ENCODE data around the gene RFLNA. TPM values are rescaled to one million over a fixed set of nuclear protein-coding genes. Genes with fewer than 3 reads are reported as not detected.
"Not testable (repeated sequence)": the region's sequence is repeated elsewhere in the genome, so short reads cannot be mapped to it uniquely, and the experiment has no call there.

Gene RFLNA
- polyA plus RNA-seq, 3 donors: 5.7 to 9.0 (median 7.6) TPM

- no peak for DNase-seq (ENCODE audit: extremely low read depth in 1 of 11, low read depth in 9 of 11, low spot score in 4 of 11)
Measured at GRCh38 chr12:124299628-124300388, 4.9 kb downstream of the RFLNA start.

- DNase-seq (ENCODE audit: extremely low read depth in 1 of 11, low read depth in 9 of 11, low spot score in 4 of 11): not testable (repeated sequence)
Measured at GRCh38 chr12:124300657-124301056, 5.8 kb downstream of the RFLNA start.

- DNase-seq (ENCODE audit: extremely low read depth in 1 of 11, low read depth in 9 of 11, low spot score in 4 of 11): no peak
Measured at GRCh38 chr12:124301084-124301654, 6.3 kb downstream of the RFLNA start.

GRCh38 chr12:124302241-124302806 is 7.4 kb downstream of the RFLNA start:
- DNase-seq (ENCODE audit: extremely low read depth in 1 of 11, low read depth in 9 of 11, low spot score in 4 of 11): no peak

GRCh38 chr12:124302807-124303578 is 8.1 kb downstream of the RFLNA start:
- DNase-seq (ENCODE audit: extremely low read depth in 1 of 11, low read depth in 9 of 11, low spot score in 4 of 11): no peak

GRCh38 chr12:124303579-124304313 is 8.9 kb downstream of the RFLNA start:
- no peak for DNase-seq (ENCODE audit: extremely low read depth in 1 of 11, low read depth in 9 of 11, low spot score in 4 of 11)

- no peak for DNase-seq (ENCODE audit: extremely low read depth in 1 of 11, low read depth in 9 of 11, low spot score in 4 of 11)
Measured at GRCh38 chr12:124304314-124304790, 9.5 kb downstream of the RFLNA start.

GRCh38 chr12:124305136-124305535 is 10.2 kb downstream of the RFLNA start:
- no peak for DNase-seq (ENCODE audit: extremely low read depth in 1 of 11, low read depth in 9 of 11, low spot score in 4 of 11)

- no peak for DNase-seq (ENCODE audit: extremely low read depth in 1 of 11, low read depth in 9 of 11, low spot score in 4 of 11)
Measured at GRCh38 chr12:124305776-124306685, 11.1 kb downstream of the RFLNA start.

- no peak for DNase-seq (ENCODE audit: extremely low read depth in 1 of 11, low read depth in 9 of 11, low spot score in 4 of 11)
Measured at GRCh38 chr12:124306686-124307555, 12.0 kb downstream of the RFLNA start.

- DNase-seq (ENCODE audit: extremely low read depth in 1 of 11, low read depth in 9 of 11, low spot score in 4 of 11): no peak
Measured at GRCh38 chr12:124307556-124307825, 12.6 kb downstream of the RFLNA start.

GRCh38 chr12:124308741-124309140 is 13.8 kb downstream of the RFLNA start:
- DNase-seq (ENCODE audit: extremely low read depth in 1 of 11, low read depth in 9 of 11, low spot score in 4 of 11): no peak

GRCh38 chr12:124309231-124309630 is 14.3 kb downstream of the RFLNA start:
- no peak for DNase-seq (ENCODE audit: extremely low read depth in 1 of 11, low read depth in 9 of 11, low spot score in 4 of 11)

GRCh38 chr12:124309744-124310143 is 14.9 kb downstream of the RFLNA start:
- no peak for DNase-seq (ENCODE audit: extremely low read depth in 1 of 11, low read depth in 9 of 11, low spot score in 4 of 11)

- DNase-seq (ENCODE audit: extremely low read depth in 1 of 11, low read depth in 9 of 11, low spot score in 4 of 11): no peak
Measured at GRCh38 chr12:124310178-124310577, 15.3 kb downstream of the RFLNA start.

- no peak for DNase-seq (ENCODE audit: extremely low read depth in 1 of 11, low read depth in 9 of 11, low spot score in 4 of 11)
Measured at GRCh38 chr12:124310785-124311184, 15.9 kb downstream of the RFLNA start.
